Lower leg skin (tissue), 4 donors: ENCODE results near the gene MACROD1. TPM values are rescaled to one million over a fixed set of nuclear protein-coding genes. Genes with fewer than 3 reads are reported as not detected.

ENCODE experiments used
- DNase-seq, 2 donors: peaks; one replicate each; pipeline ENCODE4 v3.0.0-alpha.2; 2019; ENCODE audit warnings: low spot score in 2 of 2
- H3K4me3 ChIP-seq: fragments of 200-600 bp; sonication (generic); 2 replicates; pipeline ENCODE4 v1.5.1; 2017; ENCODE audit warnings: mild to moderate bottlenecking, low read depth; ENCODE audit not compliant: poor library complexity, severe bottlenecking
- POLR2A ChIP-seq, 2 donors: fragments of 450-650 bp; IDR thresholded peaks; one replicate each; pipeline ENCODE4 v1.6.1; 2016 to 2017; ENCODE audit warnings: antibody characterized with exemption in 2 of 2, mild to moderate bottlenecking in 1 of 2, moderate library complexity in 1 of 2
- WGBS, 2 donors: methylation state at CpG; one replicate each; pipeline ENCODE4 v1.1.5; 2018; 5-methylcytosine and 5-hydroxymethylcytosine counted together
- intact Hi-C: fragments of 100-400 bp; cut with DNase I; formaldehyde crosslinking; loops from one replicate; pipeline ENCODE4 v1.15.0; 2023; ENCODE audit warnings: low total_unique reads
- total RNA-seq, 4 donors: library from RNA; depleted of rRNA; stranded (reverse); fragments of >200 nt; gene quantifications; one replicate each; pipeline ENCODE4 v1.1.0, GENCODE V29; 2016
- TF ChIP-seq, protein P1 (sequence below), 3 donors: fragments of 450-650 bp; IDR thresholded peaks; one replicate each; pipeline ENCODE4 v1.5.1; 2016; ENCODE audit warnings: antibody characterized with exemption in 3 of 3, mild to moderate bottlenecking in 3 of 3, moderate library complexity in 2 of 3

Gene MACROD1
- total RNA-seq, 4 donors from 2014 or later = 44.8 to 74.8 (median 55.6) TPM

DNA sequence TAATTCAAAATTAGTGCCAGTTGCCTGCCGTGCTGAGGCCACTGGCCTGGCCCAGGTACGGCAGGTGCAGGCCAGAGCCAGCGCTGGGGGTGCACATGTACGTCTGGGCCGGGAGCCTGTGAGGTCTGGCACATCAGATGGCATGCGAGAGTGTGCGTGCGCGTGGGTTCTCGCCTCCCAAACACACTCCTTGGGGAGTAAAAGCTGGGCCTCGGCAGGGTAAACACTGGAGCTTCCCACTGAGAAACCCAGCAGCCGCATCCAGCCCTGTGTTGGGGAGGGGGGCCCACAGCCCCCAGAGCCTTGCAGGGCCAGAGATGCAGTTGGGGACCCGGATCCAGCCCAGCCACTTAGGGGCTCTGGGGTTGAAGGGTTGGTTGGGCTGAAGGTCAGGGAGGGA is 92.4 kb downstream of the MACROD1 start:
- TF ChIP-seq, protein P1, sequence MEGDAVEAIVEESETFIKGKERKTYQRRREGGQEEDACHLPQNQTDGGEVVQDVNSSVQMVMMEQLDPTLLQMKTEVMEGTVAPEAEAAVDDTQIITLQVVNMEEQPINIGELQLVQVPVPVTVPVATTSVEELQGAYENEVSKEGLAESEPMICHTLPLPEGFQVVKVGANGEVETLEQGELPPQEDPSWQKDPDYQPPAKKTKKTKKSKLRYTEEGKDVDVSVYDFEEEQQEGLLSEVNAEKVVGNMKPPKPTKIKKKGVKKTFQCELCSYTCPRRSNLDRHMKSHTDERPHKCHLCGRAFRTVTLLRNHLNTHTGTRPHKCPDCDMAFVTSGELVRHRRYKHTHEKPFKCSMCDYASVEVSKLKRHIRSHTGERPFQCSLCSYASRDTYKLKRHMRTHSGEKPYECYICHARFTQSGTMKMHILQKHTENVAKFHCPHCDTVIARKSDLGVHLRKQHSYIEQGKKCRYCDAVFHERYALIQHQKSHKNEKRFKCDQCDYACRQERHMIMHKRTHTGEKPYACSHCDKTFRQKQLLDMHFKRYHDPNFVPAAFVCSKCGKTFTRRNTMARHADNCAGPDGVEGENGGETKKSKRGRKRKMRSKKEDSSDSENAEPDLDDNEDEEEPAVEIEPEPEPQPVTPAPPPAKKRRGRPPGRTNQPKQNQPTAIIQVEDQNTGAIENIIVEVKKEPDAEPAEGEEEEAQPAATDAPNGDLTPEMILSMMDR (IDR thresholded peaks at IDR 0.05) = no peak
- TF ChIP-seq POLR2A (IDR thresholded peaks at IDR 0.05) = no peak
- 64 to 72% methylated on average over 3 to 13 of the region's 13 CpGs for WGBS, 2 donors
- DNase-seq = no peak
- intact Hi-C loops = no loop called here
- no peak overlapping the region for H3K4me3 ChIP-seq

- intact Hi-C loops = no loop called here
- TF ChIP-seq, protein P1 (IDR thresholded peaks at IDR 0.05) = no peak
- no peak for TF ChIP-seq POLR2A (IDR thresholded peaks at IDR 0.05)
- no peak overlapping the region for H3K4me3 ChIP-seq
- DNase-seq = no peak
- WGBS, 2 donors = 84 to 85% methylated on average over 9 of the region's 9 CpGs
Observed at GRCh38 chr11:64072871-64073270, 93.0 kb downstream of the MACROD1 start.

DNA sequence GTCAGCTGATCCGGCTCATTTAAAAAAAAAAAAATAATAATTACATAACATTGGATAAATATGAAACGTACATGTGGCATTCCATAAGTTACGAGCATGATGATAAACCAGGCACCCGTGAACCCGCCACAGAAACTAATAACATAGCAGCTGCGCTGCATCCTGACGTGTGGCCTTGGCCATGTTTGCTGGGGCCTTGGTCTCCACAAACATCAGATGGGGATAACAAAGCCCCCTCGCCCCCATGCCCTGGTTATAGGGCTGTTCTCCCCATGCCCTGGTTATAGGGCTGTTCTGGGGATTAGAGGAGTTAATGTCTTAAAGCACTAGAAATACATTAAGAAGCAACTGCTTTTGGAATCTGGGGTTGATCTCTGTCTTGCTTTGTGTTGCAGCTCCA is 93.5 kb downstream of the MACROD1 start:
- H3K4me3 ChIP-seq = no peak overlapping the region
- 85% methylated on average over 8 of the region's 8 CpGs for WGBS, 2 donors
- intact Hi-C loops = no loop called here
- DNase-seq = no peak
- TF ChIP-seq, protein P1 (IDR thresholded peaks at IDR 0.05) = no peak
- no peak for TF ChIP-seq POLR2A (IDR thresholded peaks at IDR 0.05)

DNA sequence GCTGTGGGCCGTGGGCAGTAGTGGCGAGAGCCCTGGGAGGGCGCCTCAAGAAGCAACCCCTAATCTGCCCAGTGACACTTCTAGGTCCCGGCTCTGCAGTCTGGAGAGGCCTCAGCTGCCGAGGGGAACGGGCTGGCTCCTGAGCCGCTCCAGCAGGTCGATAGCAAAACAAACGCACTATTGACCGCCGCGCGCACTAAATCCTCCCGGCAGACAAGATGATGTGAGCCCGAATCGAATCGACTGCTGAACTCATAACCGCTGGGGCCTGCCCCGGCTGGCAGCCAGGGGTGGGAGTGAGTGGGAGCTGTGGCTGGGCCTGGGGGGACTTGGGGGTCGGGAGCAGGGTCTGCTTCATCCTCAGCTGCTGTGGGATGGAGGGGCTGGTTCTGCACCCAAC is 94.1 kb downstream of the MACROD1 start:
- intact Hi-C loops = no loop called here
- H3K4me3 ChIP-seq = no peak overlapping the region
- no peak for DNase-seq
- TF ChIP-seq, protein P1 (IDR thresholded peaks at IDR 0.05) = no peak
- TF ChIP-seq POLR2A (IDR thresholded peaks at IDR 0.05) = no peak
- WGBS, 2 donors = 84 to 85% methylated on average over 14 to 19 of the region's 20 CpGs

- TF ChIP-seq, protein P1 (IDR thresholded peaks at IDR 0.05) = no peak
- no peak for TF ChIP-seq POLR2A (IDR thresholded peaks at IDR 0.05)
- no peak for DNase-seq
- 75 to 80% methylated on average over 12 of the region's 12 CpGs for WGBS, 2 donors
Observed at GRCh38 chr11:64070314-64070681, 95.6 kb downstream of the MACROD1 start.

More at GRCh38 chr11:64070314-64070681, 95.6 kb downstream of the MACROD1 start:
- H3K4me3 ChIP-seq = no peak overlapping the region
- intact Hi-C loops = no loop called here
